ENCODE measurements around the gene KREMEN1. TPM values are rescaled to one million over a fixed set of nuclear protein-coding genes. Genes with fewer than 3 reads are reported as not detected.

Gene KREMEN1
- total and polyA plus RNA-seq, 10 of the 15 experiments (the other 5 are each of a cell fraction or from before 2014, with no cell fraction given): 0.10 to 2.5 (median 0.20) TPM; not detected in 1

GRCh38 chr22:29204455-29205183 is 131.8 kb downstream of the KREMEN1 start (continued):
- TF ChIP-seq E2F4 (IDR thresholded peaks at IDR 0.05; ENCODE audit: low read depth, low read length) (no peak), KDM1A (IDR thresholded peaks at IDR 0.05; ENCODE audit: borderline replicate concordance) (no peak), SPI1 (IDR thresholded peaks at IDR 0.05; ENCODE audit: borderline replicate concordance, insufficient read depth, low read depth, low read length) (no peak), RAD51 (IDR thresholded peaks at IDR 0.05) (no peak), PAX8 (IDR thresholded peaks at IDR 0.05) (no peak), RAD21 (IDR thresholded peaks at IDR 0.05; ENCODE audit: insufficient read depth, low read depth, low read length) (no peak), ZBED1 (IDR thresholded peaks at IDR 0.05; ENCODE audit: borderline replicate concordance) (no peak), ZNF687 (IDR thresholded peaks at IDR 0.05) (peak; percentile 39; the same call in 1 of the 2 replicates), SIN3A (IDR thresholded peaks at IDR 0.05; ENCODE audit: low read depth, low read length) (no peak), NBN (IDR thresholded peaks at IDR 0.05) (peak; percentile 41; the same call in 1 of the 2 replicates)
